GM12872 (cell line): ENCODE data around the gene TSEN34.

Source experiments
- TF ChIP-seq, protein P1 (sequence below): IDR thresholded peaks from 3 replicates; pipeline ENCODE4 v1.5.1; 2011; ENCODE audit warnings: low read depth, mild to moderate bottlenecking, low read length, moderate library complexity; ENCODE audit not compliant: insufficient read depth

TSEN34 gene

DNA sequence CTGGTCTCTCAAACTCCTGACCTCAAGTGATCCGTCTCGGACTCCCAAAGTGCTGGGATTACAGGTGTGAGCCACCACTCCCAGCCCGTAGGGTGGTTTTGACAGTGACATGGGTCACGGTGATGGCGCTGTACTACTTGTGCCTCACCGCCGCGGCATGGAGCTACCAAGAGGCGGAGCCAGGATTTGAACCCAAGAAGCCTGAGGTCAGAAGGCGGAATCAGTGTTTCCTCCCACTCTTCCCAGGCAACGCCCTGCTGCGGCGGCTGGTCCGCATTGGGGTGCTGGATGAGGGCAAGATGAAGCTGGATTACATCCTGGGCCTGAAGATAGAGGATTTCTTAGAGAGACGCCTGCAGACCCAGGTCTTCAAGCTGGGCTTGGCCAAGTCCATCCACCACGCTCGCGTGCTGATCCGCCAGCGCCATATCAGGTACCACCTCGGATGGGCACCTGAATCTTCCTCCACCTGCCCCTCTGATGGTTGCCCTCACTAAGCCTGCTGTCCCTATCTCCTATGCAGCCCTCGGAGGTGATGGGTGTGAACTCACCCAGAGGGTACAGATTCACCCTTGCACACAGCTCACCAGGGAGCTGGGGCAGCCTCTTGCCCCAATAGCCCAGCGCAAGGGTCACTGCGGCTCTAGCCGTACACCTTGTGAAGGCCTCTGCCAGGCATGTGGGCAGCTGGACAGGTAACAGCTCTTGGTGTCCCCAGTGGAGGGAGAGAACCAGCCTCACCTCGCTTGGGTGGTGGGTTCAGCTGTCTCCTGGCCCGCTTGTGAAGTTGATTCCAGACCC lies 15.1 kb downstream of the TSEN34 start:
- TF ChIP-seq, protein P1, sequence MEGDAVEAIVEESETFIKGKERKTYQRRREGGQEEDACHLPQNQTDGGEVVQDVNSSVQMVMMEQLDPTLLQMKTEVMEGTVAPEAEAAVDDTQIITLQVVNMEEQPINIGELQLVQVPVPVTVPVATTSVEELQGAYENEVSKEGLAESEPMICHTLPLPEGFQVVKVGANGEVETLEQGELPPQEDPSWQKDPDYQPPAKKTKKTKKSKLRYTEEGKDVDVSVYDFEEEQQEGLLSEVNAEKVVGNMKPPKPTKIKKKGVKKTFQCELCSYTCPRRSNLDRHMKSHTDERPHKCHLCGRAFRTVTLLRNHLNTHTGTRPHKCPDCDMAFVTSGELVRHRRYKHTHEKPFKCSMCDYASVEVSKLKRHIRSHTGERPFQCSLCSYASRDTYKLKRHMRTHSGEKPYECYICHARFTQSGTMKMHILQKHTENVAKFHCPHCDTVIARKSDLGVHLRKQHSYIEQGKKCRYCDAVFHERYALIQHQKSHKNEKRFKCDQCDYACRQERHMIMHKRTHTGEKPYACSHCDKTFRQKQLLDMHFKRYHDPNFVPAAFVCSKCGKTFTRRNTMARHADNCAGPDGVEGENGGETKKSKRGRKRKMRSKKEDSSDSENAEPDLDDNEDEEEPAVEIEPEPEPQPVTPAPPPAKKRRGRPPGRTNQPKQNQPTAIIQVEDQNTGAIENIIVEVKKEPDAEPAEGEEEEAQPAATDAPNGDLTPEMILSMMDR = no peak

GRCh38 chr19:54206831-54207177 lies 15.7 kb downstream of the TSEN34 start:
- TF ChIP-seq, protein P1 = no peak

DNA sequence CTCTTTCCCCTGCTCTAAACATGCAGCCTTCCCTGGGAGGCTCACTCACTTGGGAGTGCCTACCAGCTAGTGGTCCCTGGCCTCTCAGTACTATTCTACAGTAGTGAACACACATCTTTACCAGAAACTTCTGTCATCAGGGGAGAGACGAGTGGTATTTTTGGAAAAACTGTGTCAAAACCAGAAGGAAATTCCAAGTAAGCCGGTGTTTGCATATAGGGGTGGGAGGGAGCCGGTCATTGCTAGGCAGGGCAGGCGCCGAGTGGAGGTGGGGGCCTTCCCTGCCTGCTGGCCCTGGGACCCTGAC lies 16.5 kb downstream of the TSEN34 start:
- TF ChIP-seq, protein P1 = no peak

- TF ChIP-seq, protein P1 = no peak
Measured at GRCh38 chr19:54207983-54208783, 17.1 kb downstream of the TSEN34 start.

DNA sequence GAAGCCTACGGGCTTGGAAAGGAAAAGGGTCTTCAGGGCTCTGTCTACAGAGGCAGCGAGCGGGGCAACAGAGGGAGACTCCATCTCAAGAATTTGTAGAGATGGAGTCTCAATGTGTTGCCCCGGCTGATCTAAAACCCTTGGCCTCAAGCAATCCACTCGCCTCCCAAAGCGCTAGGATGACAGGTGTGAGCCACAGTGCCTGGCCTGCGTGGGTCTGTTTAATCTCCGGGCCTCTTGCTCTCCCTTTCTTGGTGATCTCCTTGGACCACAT lies 17.6 kb downstream of the TSEN34 start:
- TF ChIP-seq, protein P1 = no peak

DNA sequence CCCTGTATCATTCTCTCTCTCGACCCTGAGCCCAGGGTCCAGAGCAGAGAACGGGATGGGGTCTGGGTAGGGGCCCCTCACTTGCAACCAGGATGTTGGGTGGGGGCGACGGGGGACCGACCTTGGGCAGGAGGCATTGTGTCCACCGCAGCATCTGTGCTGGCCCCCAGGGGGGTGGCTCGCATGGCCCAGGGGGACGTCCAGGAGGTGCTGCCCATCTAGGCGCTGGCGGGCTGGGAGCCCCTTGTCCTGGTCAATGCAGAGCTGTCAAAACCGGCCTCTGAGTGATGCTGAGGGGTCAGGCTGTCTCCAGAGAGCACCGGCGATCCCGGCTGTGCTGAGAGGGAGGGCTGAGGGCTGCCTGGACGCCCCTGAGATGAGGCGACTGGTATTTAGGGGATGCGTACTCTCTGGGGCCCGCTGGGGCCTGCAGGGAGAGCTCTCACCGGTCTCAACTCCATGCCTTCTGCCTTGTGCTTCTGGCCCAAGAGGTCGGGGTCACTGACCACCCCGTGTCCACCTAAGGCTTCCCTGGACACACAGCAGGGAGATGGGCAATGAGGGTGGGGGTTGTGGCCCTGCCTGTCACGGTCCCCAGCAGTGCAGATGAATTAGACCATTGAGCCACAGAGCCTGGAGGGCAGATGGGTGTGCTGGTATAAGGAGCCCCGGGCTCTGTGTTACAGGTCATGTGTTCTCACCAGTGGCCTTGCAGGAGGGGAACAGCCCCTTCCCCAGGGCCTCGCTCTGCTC lies 18.1 kb downstream of the TSEN34 start:
- TF ChIP-seq, protein P1 = no peak

DNA sequence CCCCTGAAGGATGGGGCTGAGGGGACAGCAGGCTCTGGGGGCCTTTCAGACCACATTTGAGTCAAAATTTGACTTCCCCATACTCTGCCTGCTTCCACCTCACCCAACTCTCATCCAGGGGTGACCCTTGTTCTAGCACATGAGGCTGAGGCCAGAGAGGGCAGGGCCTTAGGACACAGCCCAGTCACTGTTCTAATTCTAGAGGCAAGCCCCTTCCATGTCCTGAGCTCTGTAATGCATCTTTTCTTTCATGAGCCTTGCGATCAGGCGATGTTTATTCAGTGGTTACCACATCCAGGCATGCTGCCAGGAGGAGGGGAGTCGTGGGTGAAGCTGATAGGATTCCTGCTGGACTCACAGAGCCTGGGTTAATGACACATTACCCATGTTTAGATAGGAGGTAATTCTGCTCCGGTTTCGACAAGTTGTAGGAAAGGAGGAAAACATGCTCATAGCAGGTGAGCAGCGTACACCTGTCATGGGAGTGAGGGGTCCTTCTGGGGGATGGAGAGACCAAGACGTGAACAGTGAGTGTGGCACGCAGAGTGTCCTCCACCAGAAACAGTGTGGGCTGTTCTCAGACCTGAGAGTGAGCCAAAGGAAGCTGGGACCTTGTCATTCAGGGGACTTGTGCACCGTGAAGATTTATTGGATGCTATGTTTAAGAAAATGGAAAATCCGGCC lies 18.8 kb downstream of the TSEN34 start:
- TF ChIP-seq, protein P1 = no peak
